GM12878 (cell line): Measurements from ENCODE around the gene ARHGAP45. TPM values are rescaled to one million over a fixed set of nuclear protein-coding genes. Genes with fewer than 3 reads are reported as not detected.

Experiments
- CEBPB ChIP-seq, 2 experiments: fragments of 150-350 bp in 1 of 2; IDR thresholded peaks; 2 replicates each; pipeline ENCODE4 v1.6.1; 2012 to 2014; ENCODE audit warnings: low read depth in 2 of 2, low read length in 2 of 2, borderline replicate concordance in 1 of 2, inconsistent platforms in 1 of 2
- CHD2 ChIP-seq: IDR thresholded peaks from 2 replicates; pipeline ENCODE4 v1.6.1; 2011; ENCODE audit warnings: low read depth, low read length, improper control_type of control experiment, borderline replicate concordance
- E2F8 ChIP-seq: fragments of 450-650 bp; IDR thresholded peaks from 2 replicates; pipeline ENCODE4 v1.6.1; 2018; ENCODE audit warnings: mild to moderate bottlenecking, low read depth, moderate library complexity; ENCODE audit not compliant: partially characterized antibody
- GABPA ChIP-seq: IDR thresholded peaks from 2 replicates; pipeline ENCODE4 v1.6.1; 2014; ENCODE audit warnings: antibody characterized with exemption, low read depth, mild to moderate bottlenecking, inconsistent platforms
- HDAC6 ChIP-seq: fragments of 200-600 bp; sonication (generic); IDR thresholded peaks from one replicate; pipeline ENCODE4 v1.8.0; 2017; ENCODE audit warnings: antibody characterized with exemption; ENCODE audit not compliant: unreplicated experiment
- IKZF1 ChIP-seq: fragments of 450-650 bp; conservative IDR thresholded peaks from 2 replicates; pipeline ENCODE4 v1.6.1; 2017; ENCODE audit warnings: antibody characterized with exemption, mild to moderate bottlenecking
- IRF4 ChIP-seq: IDR thresholded peaks from 2 replicates; pipeline ENCODE4 v1.6.1; 2011; ENCODE audit warnings: low read depth, low read length
- KDM1A ChIP-seq: fragments of 200-600 bp; sonication (generic); IDR thresholded peaks from 2 replicates; pipeline ENCODE4 v1.6.1; 2016; ENCODE audit warnings: borderline replicate concordance
- NFYB ChIP-seq: IDR thresholded peaks from 2 replicates; pipeline ENCODE4 v1.6.1; 2011; ENCODE audit warnings: low read depth, mild to moderate bottlenecking, low read length, improper control_type of control experiment, moderate library complexity; ENCODE audit not compliant: insufficient read depth
- NKRF ChIP-seq: fragments of 450-650 bp; conservative IDR thresholded peaks from 2 replicates; pipeline ENCODE4 v1.6.1; 2017; ENCODE audit warnings: mild to moderate bottlenecking, moderate library complexity
- POLR2AphosphoS5 ChIP-seq: IDR thresholded peaks from 2 replicates; pipeline ENCODE4 v1.6.1; 2011; ENCODE audit warnings: mild to moderate bottlenecking, low read length, inconsistent platforms
- RCOR1 ChIP-seq: conservative IDR thresholded peaks from 2 replicates; pipeline ENCODE4 v1.6.1; 2012; ENCODE audit warnings: low read depth, low read length, improper control_type of control experiment
- RUNX3 ChIP-seq: IDR thresholded peaks from 2 replicates; pipeline ENCODE4 v1.6.1; 2012; ENCODE audit warnings: low read length, inconsistent platforms
- TARDBP ChIP-seq: IDR thresholded peaks from 2 replicates; pipeline ENCODE4 v1.6.1; 2016; ENCODE audit warnings: borderline replicate concordance
- ZBTB11 ChIP-seq: fragments of 450-650 bp; formaldehyde crosslinking; IDR thresholded peaks from 2 replicates; pipeline ENCODE4 v1.5.0; 2022; ENCODE audit warnings: mild to moderate bottlenecking, missing genetic modification characterization
- ZNF207 ChIP-seq: fragments of 450-650 bp; IDR thresholded peaks from 2 replicates; pipeline ENCODE4 v1.6.1; 2014; ENCODE audit warnings: antibody characterized with exemption, mild to moderate bottlenecking, borderline replicate concordance
- ZNF274 ChIP-seq: IDR thresholded peaks from one replicate; pipeline ENCODE4 v1.8.0; 2011; ENCODE audit not compliant: insufficient read length, insufficient read depth
- ZNF687 ChIP-seq: fragments of 450-650 bp; IDR thresholded peaks from 2 replicates; pipeline ENCODE4 v1.6.1; 2017; ENCODE audit warnings: mild to moderate bottlenecking, moderate library complexity
- polyA plus RNA-seq, 11 experiments: library from polyadenylated mRNA; depleted of rRNA in 4 of 11; unstranded in 6 of 11; stranded (reverse) in 5 of 11; fragments of >200 nt; fragmentation: Nextera tagmentation in 4 of 11; fragmentation: Illumina TruSeq in 1 of 11; extraction: Ambion mirVana in 4 of 11; extraction: Trizol in 1 of 11; gene quantifications; 1 replicate in 1 of 11; 2 replicates in 10 of 11; pipeline versions ENCODE4 v1.2.1 to v1.2.3, GENCODE V29; 2011 to 2016; ENCODE audit warnings: inconsistent platforms in 2 of 11, missing spikeins in 2 of 11, low read depth in 1 of 11
- total RNA-seq, 4 experiments: library from RNA; depleted of rRNA in 3 of 4; stranded (reverse); fragments of >200 nt in 3 of 4; fragmentation: Illumina TruSeq in 1 of 4; extraction: Trizol in 1 of 4; gene quantifications; 2 replicates each; pipeline versions ENCODE4 v1.2.1 to v1.2.3, GENCODE V29; 2013 to 2021

Gene ARHGAP45
- total and polyA plus RNA-seq, 10 of the 15 experiments (the other 5 are each of a cell fraction or from before 2014, with no cell fraction given): 1.4 to 151 (median 59.9) TPM

GRCh38 chr19:1103708-1104310 lies 36.8 kb downstream of the ARHGAP45 start, which contains the start of gene GPX4 (continued):
- no peak for TF ChIP-seq CEBPB (IDR thresholded peaks at IDR 0.05; ENCODE audit: borderline replicate concordance in 1 of 2, low read depth in 2 of 2, low read length in 2 of 2)
- peak; percentile 79 for TF ChIP-seq CHD2
- no peak for TF ChIP-seq RCOR1
- TF ChIP-seq NKRF: peak; percentile 87
- no peak for TF ChIP-seq IRF4
- peak; percentile 64 for TF ChIP-seq ZNF687
- TF ChIP-seq IKZF1: peak; percentile 21; the same call in 1 of the 2 replicates
- TF ChIP-seq TARDBP: no peak
- TF ChIP-seq GABPA: no peak
- TF ChIP-seq E2F8: no peak
- peak; percentile 74 for TF ChIP-seq HDAC6
- TF ChIP-seq ZNF207: peak; percentile 58; the same call in 1 of the 2 replicates
- TF ChIP-seq KDM1A: no peak
- peak; percentile 96 for TF ChIP-seq NFYB
- peak; percentile 97 for TF ChIP-seq POLR2AphosphoS5
- no peak for TF ChIP-seq ZBTB11 (CRISPR knock-in tag)
- TF ChIP-seq RUNX3: no peak; the same call in 1 of the 2 replicates
- no peak for TF ChIP-seq ZNF274
